Transverse colon (tissue), 4 donors: ENCODE data around the gene CNN1. TPM values are rescaled to one million over a fixed set of nuclear protein-coding genes. Genes with fewer than 3 reads are reported as not detected.

Source experiments
- DNase-seq: peaks from one replicate; pipeline ENCODE4 v3.0.0-alpha.2; 2019
- H3K27ac ChIP-seq, 4 donors: fragments of 200-600 bp; sonication (generic); 2 replicates each; pipeline ENCODE4 v1.5.1; 2016 to 2018; ENCODE audit warnings: inconsistent platforms in 4 of 4
- H3K27me3 ChIP-seq: fragments of 200-600 bp; sonication (generic); 2 replicates; pipeline ENCODE4 v1.5.1; 2017; ENCODE audit warnings: inconsistent platforms
- H3K36me3 ChIP-seq, 4 donors: fragments of 200-600 bp; sonication (generic); 2 replicates each; pipeline ENCODE4 v1.5.1; 2017 to 2019; ENCODE audit warnings: inconsistent platforms in 4 of 4
- H3K4me1 ChIP-seq, 4 donors: fragments of 200-600 bp; sonication (generic); 2 replicates each; pipeline ENCODE4 v1.5.1; 2017 to 2020; ENCODE audit warnings: inconsistent platforms in 4 of 4
- H3K4me3 ChIP-seq, 4 donors: fragments of 200-600 bp; sonication (generic); 1 replicate in 1 of 4; 2 replicates in 3 of 4; pipeline versions ENCODE4 v1.5.1 to v1.6.1; 2017 to 2019; ENCODE audit warnings: inconsistent platforms in 4 of 4
- H3K9me3 ChIP-seq, 2 donors: fragments of 200-600 bp; sonication (generic); 2 replicates each; pipeline ENCODE4 v1.5.1; 2017 to 2019; ENCODE audit warnings: inconsistent platforms in 2 of 2
- EP300 ChIP-seq: sonication (generic); formaldehyde crosslinking; IDR thresholded peaks from one replicate; pipeline ENCODE4 v1.6.1; 2017; ENCODE audit warnings: antibody characterized with exemption, low read depth
- POLR2A ChIP-seq: fragments of 450-650 bp; IDR thresholded peaks from one replicate; pipeline ENCODE4 v1.6.1; 2016; ENCODE audit warnings: antibody characterized with exemption, mild to moderate bottlenecking, moderate library complexity
- POLR2AphosphoS5 ChIP-seq, 3 donors: sonication (generic); formaldehyde crosslinking; IDR thresholded peaks; one replicate each; pipeline ENCODE4 v1.6.1; 2016; ENCODE audit warnings: antibody characterized with exemption in 3 of 3
- WGBS, 2 donors: methylation state at CpG; one replicate each; pipeline ENCODE4 v1.1.5; 2018; ENCODE audit warnings: low coverage in 1 of 2; 5-methylcytosine and 5-hydroxymethylcytosine counted together
- in situ Hi-C, 4 donors: fragments of 200-750 bp; cut with MboI; loops; one replicate each; pipeline versions ENCODE4 v1.15.0 to v1.15.1; 2017; ENCODE audit warnings: low sequenced_read_pairs in 3 of 4, low pct_ligation_motif_present in 1 of 4, low pct_unique_long_range_greater_than_20kb in 1 of 4
- intact Hi-C: fragments of 100-400 bp; cut with DNase I; formaldehyde crosslinking; loops from one replicate; pipeline ENCODE4 v1.15.1; 2023; ENCODE audit warnings: low total_unique reads
- total RNA-seq, 4 donors: library from RNA; depleted of rRNA; stranded (reverse); fragments of >200 nt; gene quantifications; one replicate each; pipeline ENCODE4 v1.1.0, GENCODE V29; 2016
- TF ChIP-seq, protein P1 (sequence below), 5 experiments: fragments of 200-600 bp in 3 of 5; fragments of 450-650 bp in 2 of 5; sonication (generic) in 3 of 5; IDR thresholded peaks; 1 replicate in 2 of 5; 2 replicates in 3 of 5; pipeline ENCODE4 v1.5.1; 2016 to 2017; ENCODE audit warnings: antibody characterized with exemption in 5 of 5, inconsistent platforms in 3 of 5, mild to moderate bottlenecking in 2 of 5, moderate library complexity in 1 of 5

Gene CNN1
- total RNA-seq, 4 donors from 2014 or later: 198 to 1,121 (median 486) TPM

DNA sequence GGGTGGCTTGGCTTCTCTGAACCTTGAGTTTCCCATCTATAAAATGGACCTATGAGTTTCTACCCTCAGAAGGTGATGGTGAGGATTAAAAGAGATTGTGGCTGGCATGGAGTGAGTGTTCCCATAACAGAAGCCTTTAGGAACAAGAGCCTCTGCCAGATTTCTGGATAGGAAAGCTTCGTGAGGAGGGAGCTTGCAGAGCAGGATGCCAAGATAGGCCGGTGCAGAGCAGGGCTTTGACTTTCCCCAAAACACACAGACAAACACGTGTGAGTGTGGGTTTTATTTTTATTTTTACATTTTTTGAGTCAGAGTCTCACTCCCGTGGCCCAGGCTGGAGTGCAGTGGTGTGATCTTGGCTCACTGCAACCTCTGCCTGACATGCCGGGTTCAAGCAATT, 3.7 kb upstream of the CNN1 start:
- intact Hi-C loops (no loop called here), in situ Hi-C loops (no loop called here)
- no peak for DNase-seq
- 53 to 79% methylated on average over 4 to 5 of the region's 5 CpGs for WGBS, 2 donors
- H3K4me1 ChIP-seq: peaks cover 0 to 21% (median 10%) of the 10 kb centered on the region in 4 donors
- H3K4me3 ChIP-seq: no peak overlapping the region
- peaks cover 17% of the 10 kb centered on the region for H3K27me3 ChIP-seq
- no peaks in the 10 kb centered on the region for H3K36me3 ChIP-seq
- TF ChIP-seq POLR2A (no peak), POLR2AphosphoS5 (IDR thresholded peaks at IDR 0.05) (no peak)
- TF ChIP-seq, protein P1, sequence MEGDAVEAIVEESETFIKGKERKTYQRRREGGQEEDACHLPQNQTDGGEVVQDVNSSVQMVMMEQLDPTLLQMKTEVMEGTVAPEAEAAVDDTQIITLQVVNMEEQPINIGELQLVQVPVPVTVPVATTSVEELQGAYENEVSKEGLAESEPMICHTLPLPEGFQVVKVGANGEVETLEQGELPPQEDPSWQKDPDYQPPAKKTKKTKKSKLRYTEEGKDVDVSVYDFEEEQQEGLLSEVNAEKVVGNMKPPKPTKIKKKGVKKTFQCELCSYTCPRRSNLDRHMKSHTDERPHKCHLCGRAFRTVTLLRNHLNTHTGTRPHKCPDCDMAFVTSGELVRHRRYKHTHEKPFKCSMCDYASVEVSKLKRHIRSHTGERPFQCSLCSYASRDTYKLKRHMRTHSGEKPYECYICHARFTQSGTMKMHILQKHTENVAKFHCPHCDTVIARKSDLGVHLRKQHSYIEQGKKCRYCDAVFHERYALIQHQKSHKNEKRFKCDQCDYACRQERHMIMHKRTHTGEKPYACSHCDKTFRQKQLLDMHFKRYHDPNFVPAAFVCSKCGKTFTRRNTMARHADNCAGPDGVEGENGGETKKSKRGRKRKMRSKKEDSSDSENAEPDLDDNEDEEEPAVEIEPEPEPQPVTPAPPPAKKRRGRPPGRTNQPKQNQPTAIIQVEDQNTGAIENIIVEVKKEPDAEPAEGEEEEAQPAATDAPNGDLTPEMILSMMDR (IDR thresholded peaks at IDR 0.05): no peak
- H3K9me3 ChIP-seq: no peaks in the 10 kb centered on the region
- H3K27ac ChIP-seq: peak overlapping the region; percentile 82 to 97 (median 87)

DNA sequence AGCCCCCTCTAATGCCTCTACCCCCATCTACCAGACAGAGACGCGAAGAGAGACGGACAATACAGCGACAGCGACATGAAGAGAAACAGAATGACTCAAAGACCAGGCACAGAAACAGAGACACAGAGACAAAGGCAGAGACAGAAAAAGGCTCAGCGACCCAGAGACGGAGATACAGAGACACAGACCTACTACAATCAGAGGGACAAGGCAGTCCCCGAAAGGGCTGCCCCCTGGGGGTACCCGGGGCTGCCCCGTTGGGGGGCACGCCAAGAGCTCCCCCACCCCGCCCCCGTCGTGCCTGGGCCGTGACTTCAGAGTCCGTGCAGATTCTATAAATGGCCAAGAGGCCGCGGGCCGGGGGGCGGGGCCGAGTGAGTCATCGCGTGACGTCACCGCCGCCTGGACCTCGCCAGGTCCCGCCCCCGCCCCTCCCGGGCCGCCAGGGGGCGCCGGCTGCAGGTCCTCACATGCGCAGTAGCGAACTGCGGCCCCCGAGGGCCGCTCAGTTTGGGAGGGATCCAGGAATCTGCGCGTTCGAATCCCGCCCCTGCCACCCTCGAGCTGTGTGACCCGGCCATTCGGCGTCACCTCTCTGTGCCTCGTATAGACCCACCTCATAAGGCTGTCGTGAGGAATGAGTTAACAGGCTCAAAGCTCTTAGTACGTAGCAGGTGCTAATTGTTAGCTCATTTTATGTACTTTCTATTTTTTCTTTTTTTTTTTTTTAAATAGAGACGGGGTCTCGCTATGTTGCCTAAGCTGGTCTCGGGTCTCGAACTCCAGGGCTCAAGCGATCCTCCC, 2.7 kb upstream of the CNN1 start:
- Histone ChIP-seq H3K27me3 (peaks cover 24% of the 10 kb centered on the region), H3K4me1 (peaks cover 0 to 18% (median 10%) of the 10 kb centered on the region in 4 donors), H3K27ac (peak overlapping the region; percentile 82 to 97 (median 87)), H3K9me3 (no peaks in the 10 kb centered on the region), H3K36me3 (no peaks in the 10 kb centered on the region), H3K4me3 (peak overlapping the region in 3 of 4 donors; percentile 20 to 41 (median 26))
- in situ Hi-C loops (no loop called here), intact Hi-C loops (no loop called here)
- TF ChIP-seq, protein P1 (IDR thresholded peaks at IDR 0.05): peak; percentile 80 to 94 (median 90)
- peak; percentile 12 for TF ChIP-seq EP300
- peak; percentile 52 for TF ChIP-seq POLR2A
- TF ChIP-seq POLR2AphosphoS5 (IDR thresholded peaks at IDR 0.05): peak; percentile 21 to 63 (median 62)
- WGBS, 2 donors: 12 to 43% methylated on average over 8 to 52 of the region's 54 CpGs
- DNase-seq: peak; percentile 93

DNA sequence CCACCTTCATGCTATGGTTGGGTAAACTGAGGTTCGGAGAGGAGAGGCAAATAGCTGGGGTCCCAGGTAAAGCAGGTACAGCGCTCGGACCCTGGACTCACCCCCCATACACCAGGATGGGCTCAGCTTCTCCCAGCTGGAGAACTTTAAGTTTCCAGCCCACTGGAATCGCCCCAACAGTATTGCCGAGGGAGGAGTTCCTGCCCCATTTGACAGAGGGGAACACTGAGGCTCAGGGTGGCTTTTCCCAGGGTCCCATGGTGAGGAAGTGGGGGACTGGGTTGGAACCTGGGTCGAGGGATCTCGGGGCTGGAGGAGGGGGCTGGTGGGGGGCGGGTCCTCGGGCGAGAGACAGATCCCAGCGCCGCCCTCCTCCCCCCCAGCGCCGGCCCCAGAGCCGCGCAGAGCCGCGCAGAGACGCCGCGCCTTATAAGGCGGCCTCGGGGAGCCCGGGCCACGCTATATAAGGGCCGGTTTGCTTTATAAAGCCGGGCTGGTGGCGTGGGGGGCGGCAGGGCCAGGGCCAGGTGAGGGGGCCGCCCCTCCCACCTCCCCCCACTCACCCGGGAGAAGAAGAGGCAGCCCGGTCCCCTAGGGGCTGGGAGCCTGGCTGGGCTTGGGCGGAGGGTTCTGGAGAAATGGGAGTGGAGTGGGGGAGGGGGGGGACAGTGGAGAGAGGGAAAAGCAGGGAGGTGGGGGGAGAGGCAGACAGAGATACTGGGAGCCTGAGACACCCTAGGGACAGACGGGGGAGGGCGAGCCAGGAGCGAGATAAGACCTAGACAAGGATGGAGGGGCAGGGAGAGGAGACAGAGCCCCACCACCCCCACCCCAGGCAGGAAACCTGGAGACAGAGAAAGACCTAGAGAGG, 1.1 kb downstream of the CNN1 start:
- peaks cover 24% of the 10 kb centered on the region for H3K27me3 ChIP-seq
- peaks cover 0 to 18% (median 10%) of the 10 kb centered on the region in 4 donors for H3K4me1 ChIP-seq
- 12 to 32% methylated on average over 3 to 32 of the region's 36 CpGs for WGBS, 2 donors
- peak overlapping the region; percentile 33 to 52 (median 44) for H3K4me3 ChIP-seq
- intact Hi-C loops: no loop called here
- no peaks in the 10 kb centered on the region for H3K36me3 ChIP-seq
- in situ Hi-C loops: no loop called here
- H3K9me3 ChIP-seq: no peaks in the 10 kb centered on the region
- DNase-seq: peak; percentile 29
- peak overlapping the region; percentile 86 to 97 (median 89) for H3K27ac ChIP-seq
- TF ChIP-seq POLR2AphosphoS5 (IDR thresholded peaks at IDR 0.05) (peak in 2 of 3 donors; percentile 31 to 34), POLR2A (no peak)

DNA sequence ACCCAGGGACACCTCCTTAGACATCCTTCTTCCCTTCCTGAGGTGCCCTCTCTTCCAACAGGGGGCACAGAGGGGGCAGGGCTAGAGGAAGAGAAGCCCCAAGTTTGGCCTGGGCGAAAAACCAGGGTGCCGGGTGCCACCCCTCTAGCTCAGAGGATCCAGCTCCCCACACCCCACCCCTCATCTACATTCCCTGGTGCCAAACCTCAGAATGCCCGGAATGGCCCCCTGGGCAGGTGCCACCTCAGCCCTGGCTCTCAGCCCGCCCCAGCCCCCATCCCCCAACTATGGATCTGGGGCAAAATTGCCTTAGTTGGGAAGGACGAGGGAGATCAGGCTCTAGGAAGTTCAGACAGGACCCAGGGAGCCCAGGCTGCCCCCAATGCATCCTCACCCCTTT, 2.0 kb downstream of the CNN1 start:
- DNase-seq: no peak
- Histone ChIP-seq H3K4me3 (peak overlapping the region; percentile 33 to 49 (median 38)), H3K9me3 (no peaks in the 10 kb centered on the region), H3K4me1 (peaks cover 0 to 10% (median 5%) of the 10 kb centered on the region in 4 donors), H3K27ac (peak overlapping the region; percentile 86 to 97 (median 89)), H3K36me3 (no peaks in the 10 kb centered on the region), H3K27me3 (peaks cover 24% of the 10 kb centered on the region)
- WGBS, 2 donors: 65% methylated on average over 5 of the region's 5 CpGs; no CpG with 5 or more reads in 1 of the 2 donors
- TF ChIP-seq POLR2AphosphoS5 (IDR thresholded peaks at IDR 0.05) (no peak), POLR2A (no peak), EP300 (no peak)
- TF ChIP-seq, protein P1 (IDR thresholded peaks at IDR 0.05): no peak
- intact Hi-C loops (no loop called here), in situ Hi-C loops (no loop called here)
